Measurements from ENCODE around the gene KMO. TPM values are rescaled to one million over a fixed set of nuclear protein-coding genes. Genes with fewer than 3 reads are reported as not detected.

The KMO gene
- total RNA-seq, 1 experiment from 2014 or later = not detected

GRCh38 chr1:241532864-241533263 lies 686 bp downstream of the KMO start (continued):
- TF ChIP-seq USF2 (CRISPR knock-in tag; IDR thresholded peaks at IDR 0.05) = no peak
- TF ChIP-seq CBFB (CRISPR knock-in tag; IDR thresholded peaks at IDR 0.05; ENCODE audit: low read depth) = no peak
- no peak for TF ChIP-seq ATF1 (CRISPR knock-in tag; IDR thresholded peaks at IDR 0.05)

GRCh38 chr1:241533326-241534115 lies 1.3 kb downstream of the KMO start:
- no peak for ATAC-seq
- POLR2A ChIA-PET = no interaction called here
- peaks cover 9% of the 10 kb centered on the region for H3K4me1 Mint-ChIP-seq
- H3K36me3 Mint-ChIP-seq = no peaks in the 10 kb centered on the region
- H3K4me3 Mint-ChIP-seq = no peak overlapping the region
- TF ChIP-seq TP53 (CRISPR knock-in tag; IDR thresholded peaks at IDR 0.05) = no peak
- TF ChIP-seq NR3C1 (CRISPR knock-in tag; conservative IDR thresholded peaks at IDR 0.05; ENCODE audit: low read depth) = no peak
- TF ChIP-seq ZNF263 (CRISPR knock-in tag; IDR thresholded peaks at IDR 0.05; ENCODE audit: low read depth) = no peak
- no peak for TF ChIP-seq FOXP1 (CRISPR knock-in tag; IDR thresholded peaks at IDR 0.05; ENCODE audit: borderline replicate concordance)
- TF ChIP-seq ZNF425 (CRISPR knock-in tag; conservative IDR thresholded peaks at IDR 0.05) = no peak
- TF ChIP-seq ZNF532 (CRISPR knock-in tag; IDR thresholded peaks at IDR 0.05; ENCODE audit: borderline replicate concordance) = no peak
- no peak for TF ChIP-seq MXD4 (CRISPR knock-in tag; IDR thresholded peaks at IDR 0.05; ENCODE audit: borderline replicate concordance)
- no peak for TF ChIP-seq ZNF281 (CRISPR knock-in tag; IDR thresholded peaks at IDR 0.05)
- TF ChIP-seq ZNF232 (CRISPR knock-in tag; IDR thresholded peaks at IDR 0.05) = no peak
- TF ChIP-seq IRF2 (CRISPR knock-in tag; IDR thresholded peaks at IDR 0.05; ENCODE audit: borderline replicate concordance, low read depth) = no peak
- TF ChIP-seq CDX4 (CRISPR knock-in tag; IDR thresholded peaks at IDR 0.05; ENCODE audit: borderline replicate concordance) = no peak
- no peak for TF ChIP-seq ZNF671 (CRISPR knock-in tag; IDR thresholded peaks at IDR 0.05)
- no peak for TF ChIP-seq MYBL2 (CRISPR knock-in tag; IDR thresholded peaks at IDR 0.05)
- no peak for TF ChIP-seq ZBTB21 (CRISPR knock-in tag; IDR thresholded peaks at IDR 0.05; ENCODE audit: borderline replicate concordance)
- no peak for TF ChIP-seq ETV6 (CRISPR knock-in tag; IDR thresholded peaks at IDR 0.05)
- no peak overlapping the region; the same call in 1 of the 2 replicates for H3K27ac Mint-ChIP-seq
- DNase-seq (ENCODE audit: low spot score) = no peak
- H3K27me3 Mint-ChIP-seq (ENCODE audit: low read depth) = no peaks in the 10 kb centered on the region
- no peaks in the 10 kb centered on the region for H3K9me3 Mint-ChIP-seq
- CTCF ChIA-PET = interaction anchor here (0.7 to 0.9 kb wide), 2 partner anchors 9 to 801 kb away, joined by 3 read pairs; no protein-coding TSS in a partner anchor

Measured in WTC11 (cell line).